HG02884 (cell line): ENCODE measurements around the gene NELL2.

Source experiments
- ATAC-seq: cut with Tn5 transposase; IDR thresholded peaks from one replicate; pipeline ENCODE4 v1.9.1; 2021; ENCODE audit warnings: mild to moderate bottlenecking, moderate library complexity; ENCODE audit not compliant: unreplicated experiment

Gene NELL2

DNA sequence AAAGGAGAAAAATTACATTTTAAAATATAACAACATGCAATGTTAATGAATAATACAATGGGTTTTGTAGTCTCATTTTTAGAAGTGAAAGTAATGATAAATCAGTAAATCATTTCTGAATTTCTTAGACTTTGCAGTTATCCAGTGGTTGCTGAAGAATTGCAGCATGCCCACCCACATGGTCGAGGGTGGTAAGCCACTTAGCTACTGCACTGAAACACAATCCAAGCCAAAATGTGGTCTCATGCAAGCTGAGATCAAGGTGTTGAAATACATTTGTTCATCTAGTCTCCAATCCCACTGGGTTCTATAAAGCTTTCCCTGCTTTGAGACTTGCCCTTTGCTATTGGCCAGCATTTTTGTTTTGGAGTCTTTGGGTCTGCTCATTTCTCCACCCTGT lies 247.9 kb downstream of the NELL2 start:
- no peak for ATAC-seq

- no peak for ATAC-seq
These were observed 248.5 kb downstream of the NELL2 start for GRCh38 chr12:44627387-44628166.

DNA sequence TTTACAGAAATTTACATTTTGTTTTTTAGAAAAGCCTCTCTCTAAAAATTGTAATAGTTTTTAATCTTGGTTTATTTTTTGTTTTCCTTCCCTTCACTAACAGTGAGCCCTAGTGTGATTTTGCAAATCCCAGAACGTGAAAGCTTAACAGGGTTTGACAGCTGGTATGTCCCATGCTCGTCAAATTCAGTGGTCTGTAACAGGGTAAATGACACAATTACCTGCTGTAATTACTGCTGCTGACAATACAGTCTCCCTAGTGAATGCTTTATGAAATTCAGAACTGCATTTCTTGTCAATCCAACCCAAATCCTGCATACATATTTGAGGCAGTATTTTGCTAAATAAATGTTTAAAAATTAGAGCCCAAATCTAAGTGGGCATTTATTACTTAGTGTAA lies 249.2 kb downstream of the NELL2 start:
- ATAC-seq, result no peak

DNA sequence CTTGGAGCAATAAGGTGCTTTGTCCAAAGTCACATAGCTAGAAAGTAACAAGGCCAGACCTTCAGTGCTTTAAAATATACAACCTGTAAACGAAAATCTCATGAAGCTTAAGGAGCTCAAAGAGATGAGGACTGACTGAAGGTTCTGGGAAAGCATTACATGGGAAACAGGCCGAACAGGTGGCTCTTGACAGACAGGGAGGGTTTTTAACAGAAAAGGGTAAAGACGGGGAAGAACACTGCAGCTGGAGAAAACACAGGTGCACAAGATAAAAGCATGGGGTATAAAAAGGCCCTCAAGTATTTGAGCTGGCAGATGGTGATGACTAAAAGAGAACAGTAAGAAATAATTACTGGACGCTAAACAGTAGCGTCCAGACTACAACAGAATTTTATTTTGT lies 257.2 kb downstream of the NELL2 start:
- ATAC-seq, result no peak

GRCh38 chr12:44616402-44616801 lies 259.7 kb downstream of the NELL2 start:
- no peak for ATAC-seq

DNA sequence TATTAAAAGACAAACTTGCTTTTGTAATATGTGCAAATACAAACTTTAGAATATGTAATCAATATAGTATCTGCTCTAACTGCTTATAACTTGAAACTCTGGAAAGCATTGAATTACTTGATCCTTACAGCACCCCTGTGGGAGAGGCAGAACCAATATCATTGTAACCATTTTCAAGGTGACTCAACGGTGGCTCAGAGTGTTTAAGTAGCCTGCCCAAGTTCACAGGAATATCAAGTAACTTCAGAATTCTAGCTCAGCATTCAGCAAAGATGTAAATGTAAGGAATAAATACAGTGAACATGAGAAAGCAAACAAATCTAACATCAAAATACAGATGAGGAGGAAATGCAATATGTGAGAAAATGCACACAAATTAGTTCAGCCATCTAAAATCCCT lies 264.6 kb downstream of the NELL2 start:
- no peak for ATAC-seq

DNA sequence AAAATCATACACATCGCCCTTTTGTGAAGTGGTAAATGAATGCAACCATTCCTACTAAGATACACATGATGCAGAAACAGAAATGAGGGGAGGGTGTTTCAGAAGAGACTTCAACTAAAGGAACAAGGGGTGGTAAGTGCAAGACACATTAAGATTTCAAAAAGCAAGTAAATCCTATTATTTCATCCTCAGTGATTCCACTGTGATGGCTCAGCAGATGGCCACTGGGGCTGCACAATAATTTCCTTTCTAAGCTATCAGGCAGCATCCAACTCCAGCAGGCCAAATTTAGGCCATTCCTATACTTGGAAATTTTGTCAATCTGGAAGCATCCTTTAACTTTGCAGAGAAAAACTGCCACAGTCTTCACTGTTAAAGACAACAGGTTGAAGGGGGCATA lies 272.4 kb downstream of the NELL2 start:
- no peak for ATAC-seq

DNA sequence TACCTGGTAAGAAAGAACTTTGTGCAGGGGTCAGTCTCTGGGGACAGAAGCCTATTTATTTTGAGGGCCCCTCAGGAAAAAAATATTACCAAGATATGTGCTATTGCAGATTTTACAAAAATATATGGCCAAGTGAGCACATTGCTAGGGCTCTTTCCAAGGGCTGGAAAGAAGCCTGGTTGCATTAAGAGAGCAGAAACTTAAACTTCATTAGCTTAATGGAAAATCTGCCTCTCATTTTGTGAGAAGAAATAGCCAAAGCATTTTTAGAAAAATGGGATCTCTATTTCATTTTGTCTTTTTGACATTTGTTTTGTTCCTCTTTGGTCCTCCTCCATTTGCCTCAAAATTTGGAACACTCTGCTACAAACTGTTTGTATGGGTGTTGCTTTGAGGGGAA lies 283.5 kb downstream of the NELL2 start:
- ATAC-seq, result no peak

DNA sequence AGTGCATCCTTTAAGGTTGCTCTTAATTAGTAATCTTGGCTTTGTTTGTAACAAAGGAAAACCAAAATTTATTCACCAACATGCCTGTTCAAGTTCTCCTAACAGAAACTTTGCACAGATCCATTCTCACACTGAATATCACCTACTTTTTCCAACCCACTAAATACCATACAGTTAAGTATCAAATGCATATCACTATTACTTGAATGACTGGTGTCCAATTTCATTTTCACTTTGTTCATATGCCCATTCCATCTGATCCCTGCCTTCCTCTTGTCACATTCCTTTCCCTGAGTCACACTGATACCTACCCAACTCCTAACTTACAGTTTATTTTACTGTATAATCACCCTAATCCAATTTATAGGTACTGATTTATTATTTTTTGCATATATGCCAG lies 286.4 kb downstream of the NELL2 start:
- no peak for ATAC-seq

- no peak for ATAC-seq
These were observed 287.5 kb downstream of the NELL2 start for GRCh38 chr12:44588651-44589050.

GRCh38 chr12:44584625-44585024 lies 291.5 kb downstream of the NELL2 start:
- ATAC-seq, result no peak

DNA sequence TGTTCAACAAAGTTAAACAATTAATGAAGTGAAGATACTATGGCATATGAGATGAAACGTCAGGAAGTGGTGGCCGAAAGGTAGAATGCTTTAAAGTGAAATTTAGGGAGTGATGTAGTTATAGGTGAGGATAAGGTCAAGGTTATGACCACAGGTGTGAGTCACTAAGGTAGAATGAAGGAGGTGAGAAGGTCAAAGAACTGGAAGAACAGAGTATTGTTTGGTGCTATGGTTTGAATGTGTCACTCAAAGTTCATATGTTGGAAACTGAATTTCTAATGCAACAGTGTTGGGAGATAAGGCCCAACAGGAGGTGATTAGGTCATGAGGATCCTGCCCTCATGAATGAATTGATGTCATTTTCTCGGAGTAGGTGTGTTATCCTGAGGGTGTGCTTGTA lies 293.6 kb downstream of the NELL2 start:
- ATAC-seq, result no peak

- ATAC-seq, result no peak
These were observed 294.4 kb downstream of the NELL2 start for GRCh38 chr12:44581642-44582242.

GRCh38 chr12:44574586-44574985 lies 301.5 kb downstream of the NELL2 start:
- no peak for ATAC-seq

DNA sequence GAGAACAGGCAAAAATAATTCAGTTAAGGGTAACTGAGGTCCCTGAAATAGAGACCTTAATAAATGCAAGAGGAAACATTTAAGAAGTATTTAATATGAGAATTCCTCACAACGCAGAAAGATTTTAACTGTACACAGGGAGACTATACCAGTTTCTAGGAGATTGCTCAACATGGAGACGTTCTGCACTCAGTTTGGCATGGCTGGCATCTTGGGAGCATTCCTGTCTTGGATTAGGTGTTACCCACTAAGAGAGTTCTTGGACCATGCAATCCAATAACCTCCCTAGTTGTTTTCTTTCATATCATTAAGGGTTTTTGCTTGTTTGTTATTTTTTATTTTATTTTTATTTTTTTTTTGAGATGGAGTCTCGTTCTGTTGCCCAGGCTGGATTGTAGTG lies 302.4 kb downstream of the NELL2 start:
- ATAC-seq, result no peak

- no peak for ATAC-seq
These were observed 305.0 kb downstream of the NELL2 start for GRCh38 chr12:44571006-44571550.

DNA sequence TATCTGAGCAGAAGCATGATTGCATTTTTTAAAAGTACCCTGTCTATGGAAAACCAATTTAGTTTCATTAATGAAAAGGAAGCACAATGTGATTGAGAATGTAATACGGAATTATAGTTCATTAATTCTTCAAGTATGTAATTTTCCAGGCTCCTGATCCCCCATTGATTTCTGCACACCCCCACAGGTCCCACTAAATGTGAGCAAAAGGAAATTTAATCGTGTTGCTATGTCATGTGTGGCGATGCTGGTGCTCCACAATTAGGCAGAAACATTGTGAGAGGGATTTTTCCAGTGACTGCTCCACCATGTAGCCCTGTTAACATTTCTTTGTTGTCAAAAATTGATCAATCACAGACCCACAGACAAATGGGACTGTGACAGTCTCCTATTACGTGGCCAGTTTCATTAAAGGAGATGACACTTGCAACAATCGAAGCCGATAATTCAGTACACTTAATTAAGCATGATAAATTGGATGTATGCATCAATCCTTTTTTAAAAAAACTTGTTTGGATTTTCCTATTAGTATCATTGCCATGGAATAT lies 306.0 kb downstream of the NELL2 start:
- no peak for ATAC-seq

GRCh38 chr12:44565163-44565562 lies 311.0 kb downstream of the NELL2 start:
- ATAC-seq, result no peak

- no peak for ATAC-seq
These were observed 312.6 kb downstream of the NELL2 start for GRCh38 chr12:44563486-44563885.

- no peak for ATAC-seq
These were observed 317.6 kb downstream of the NELL2 start for GRCh38 chr12:44558340-44559100.

- no peak for ATAC-seq
These were observed 320.7 kb downstream of the NELL2 start for GRCh38 chr12:44555454-44555853.
